Activated CD8-positive, alpha-beta memory T cell treated with anti-CD3 and anti-CD28 coated beads, Interleukin-2, amount 10 ng/mL, durations not matched to agents 7 days and 5 days (primary cell): Measurements from ENCODE around the gene CNOT6. TPM values are rescaled to one million over a fixed set of nuclear protein-coding genes. Genes with fewer than 3 reads are reported as not detected.
A peak's percentile ranks its signal among the peaks of the same experiment; 100 is the strongest.

Experiments
- ATAC-seq: fragments of 150-1000 bp; cut with Tn5 transposase; one replicate; pipeline ENCODE4 v1.10.0; 2021; ENCODE audit warnings: moderate library complexity
- CTCF ChIA-PET: fragments of 350-600 bp; sonication (Branson Sonifier 250); formaldehyde crosslinking; loops from one replicate; lab custom pipeline; 2021; ENCODE audit warnings: antibody characterized with exemption; lab: Charles Lee
- DNase-seq: peaks from one replicate; pipeline ENCODE4 v3.0.0-alpha.2; 2020
- H3K27ac Mint-ChIP-seq: one replicate; pipeline ENCODE4 v1.8.0; 2021; ENCODE audit warnings: mild to moderate bottlenecking, mixed read lengths
- H3K27me3 Mint-ChIP-seq: one replicate; pipeline ENCODE4 v1.8.0; 2021; ENCODE audit warnings: mixed read lengths
- H3K36me3 Mint-ChIP-seq: one replicate; pipeline ENCODE4 v1.8.0; 2021; ENCODE audit warnings: mild to moderate bottlenecking, mixed read lengths
- H3K4me1 Mint-ChIP-seq: one replicate; pipeline ENCODE4 v1.8.0; 2021; ENCODE audit warnings: mixed read lengths
- H3K4me3 Mint-ChIP-seq: one replicate; pipeline ENCODE4 v1.8.0; 2021; ENCODE audit warnings: mild to moderate bottlenecking, moderate library complexity, mixed read lengths
- H3K9me3 Mint-ChIP-seq: one replicate; pipeline ENCODE4 v1.8.0; 2022; ENCODE audit warnings: low read depth, mixed read lengths
- total RNA-seq, 2 experiments: library from RNA; stranded (reverse); gene quantifications; one replicate each; pipeline ENCODE4 v1.2.3, GENCODE V29; 2021

CNOT6 gene
- total RNA-seq, 2 experiments from 2014 or later, result 39.7 to 44.4 TPM

GRCh38 chr5:180580681-180581080 lies 86.5 kb downstream of the CNOT6 start:
- DNase-seq (no peak), ATAC-seq (no peak)
- Mint-ChIP-seq H3K27ac (no peak overlapping the region), H3K9me3 (no peaks in the 10 kb centered on the region), H3K4me1 (peaks cover 4% of the 10 kb centered on the region), H3K27me3 (peaks cover 2% of the 10 kb centered on the region), H3K4me3 (no peak overlapping the region), H3K36me3 (peaks cover 12% of the 10 kb centered on the region)
- CTCF ChIA-PET, result interaction anchor here (1.3 kb wide), 1 partner anchor 26 kb away, joined by 3 read pairs; no protein-coding TSS in a partner anchor

GRCh38 chr5:180583738-180584137 lies 89.6 kb downstream of the CNOT6 start:
- Mint-ChIP-seq H3K4me1 (no peaks in the 10 kb centered on the region), H3K36me3 (no peaks in the 10 kb centered on the region), H3K9me3 (no peaks in the 10 kb centered on the region), H3K27me3 (peaks cover 15% of the 10 kb centered on the region), H3K4me3 (no peak overlapping the region), H3K27ac (no peak overlapping the region)
- DNase-seq (no peak), ATAC-seq (no peak)
- CTCF ChIA-PET, result interaction anchor here (1.2 to 1.6 kb wide), 2 partner anchors 18 to 19 kb away, joined by 3 to 4 read pairs; no protein-coding TSS in a partner anchor

GRCh38 chr5:180586204-180586603 lies 92.0 kb downstream of the CNOT6 start:
- peaks cover 6% of the 10 kb centered on the region for H3K4me1 Mint-ChIP-seq
- ATAC-seq (no peak), DNase-seq (no peak)
- no peaks in the 10 kb centered on the region for H3K36me3 Mint-ChIP-seq
- peaks cover 28% of the 10 kb centered on the region for H3K27me3 Mint-ChIP-seq
- H3K27ac Mint-ChIP-seq, result no peak overlapping the region
- no peaks in the 10 kb centered on the region for H3K9me3 Mint-ChIP-seq
- CTCF ChIA-PET, result no interaction called here
- H3K4me3 Mint-ChIP-seq, result no peak overlapping the region

GRCh38 chr5:180586870-180587269 lies 92.7 kb downstream of the CNOT6 start:
- no peak for ATAC-seq
- Mint-ChIP-seq H3K27me3 (peaks cover 29% of the 10 kb centered on the region), H3K36me3 (no peaks in the 10 kb centered on the region), H3K9me3 (no peaks in the 10 kb centered on the region), H3K4me3 (no peak overlapping the region), H3K4me1 (peaks cover 6% of the 10 kb centered on the region), H3K27ac (no peak overlapping the region)
- no peak for DNase-seq
- CTCF ChIA-PET, result no interaction called here

GRCh38 chr5:180589771-180590542 lies 95.8 kb downstream of the CNOT6 start:
- ATAC-seq (no peak), DNase-seq (no peak)
- peaks cover 45% of the 10 kb centered on the region for H3K27me3 Mint-ChIP-seq
- no peak overlapping the region for H3K27ac Mint-ChIP-seq
- H3K4me1 Mint-ChIP-seq, result peaks cover 9% of the 10 kb centered on the region
- H3K9me3 Mint-ChIP-seq, result no peaks in the 10 kb centered on the region
- peaks cover 2% of the 10 kb centered on the region for H3K36me3 Mint-ChIP-seq
- H3K4me3 Mint-ChIP-seq, result no peak overlapping the region
- CTCF ChIA-PET, result no interaction called here

GRCh38 chr5:180590543-180591310 lies 96.5 kb downstream of the CNOT6 start:
- CTCF ChIA-PET, result no interaction called here
- H3K27me3 Mint-ChIP-seq, result peaks cover 45% of the 10 kb centered on the region
- peak; percentile 29 for DNase-seq
- H3K4me1 Mint-ChIP-seq, result peaks cover 9% of the 10 kb centered on the region
- peaks cover 2% of the 10 kb centered on the region for H3K36me3 Mint-ChIP-seq
- peak; percentile 37 for ATAC-seq
- H3K4me3 Mint-ChIP-seq, result no peak overlapping the region
- no peak overlapping the region for H3K27ac Mint-ChIP-seq
- H3K9me3 Mint-ChIP-seq, result no peaks in the 10 kb centered on the region

GRCh38 chr5:180591311-180591887 lies 97.2 kb downstream of the CNOT6 start, which contains the start of gene SCGB3A1:
Gene SCGB3A1, minus strand, starts transcription at chr5:180591499. Its CDS starts 37 bp downstream, at chr5:180591462.
- CTCF ChIA-PET, result no interaction called here

GRCh38 chr5:180592176-180592575 lies 98.0 kb downstream of the CNOT6 start:
- CTCF ChIA-PET, result no interaction called here
- H3K27ac Mint-ChIP-seq, result no peak overlapping the region
- H3K4me3 Mint-ChIP-seq, result no peak overlapping the region

More at GRCh38 chr5:180591311-180591887, 97.2 kb downstream of the CNOT6 start, which contains the start of gene SCGB3A1:
- DNase-seq (peak; percentile 22), ATAC-seq (no peak)
- Mint-ChIP-seq H3K4me3 (no peak within 1 kb of the TSS), H3K27ac (no peak within 1 kb of the TSS), H3K36me3 (peaks cover 2% of the 10 kb centered on the region), H3K27me3 (peaks cover 43% of the 10 kb centered on the region), H3K4me1 (peaks cover 9% of the 10 kb centered on the region), H3K9me3 (no peaks in the 10 kb centered on the region)

GRCh38 chr5:180593446-180594206 lies 99.4 kb downstream of the CNOT6 start:
- Mint-ChIP-seq H3K36me3 (peaks cover 2% of the 10 kb centered on the region), H3K27ac (no peak overlapping the region), H3K27me3 (peaks cover 32% of the 10 kb centered on the region), H3K4me1 (peaks cover 9% of the 10 kb centered on the region), H3K9me3 (no peaks in the 10 kb centered on the region), H3K4me3 (no peak overlapping the region)
- ATAC-seq (no peak), DNase-seq (peak; percentile 35)
- CTCF ChIA-PET, result no interaction called here

More at GRCh38 chr5:180592176-180592575, 98.0 kb downstream of the CNOT6 start:
- Mint-ChIP-seq H3K36me3 (peaks cover 2% of the 10 kb centered on the region), H3K9me3 (no peaks in the 10 kb centered on the region), H3K4me1 (peaks cover 9% of the 10 kb centered on the region), H3K27me3 (peaks cover 38% of the 10 kb centered on the region)
- DNase-seq (no peak), ATAC-seq (no peak)

- Mint-ChIP-seq H3K36me3 (peaks cover 2% of the 10 kb centered on the region), H3K27ac (no peak overlapping the region), H3K4me3 (no peak overlapping the region), H3K4me1 (peaks cover 9% of the 10 kb centered on the region), H3K9me3 (no peaks in the 10 kb centered on the region), H3K27me3 (peaks cover 24% of the 10 kb centered on the region)
- ATAC-seq, result no peak
- CTCF ChIA-PET, result no interaction called here
- peak; percentile 25 for DNase-seq
Observed at GRCh38 chr5:180594311-180595045, 100.3 kb downstream of the CNOT6 start.

- H3K36me3 Mint-ChIP-seq, result peaks cover 2% of the 10 kb centered on the region
- ATAC-seq (no peak), DNase-seq (no peak)
- no peak overlapping the region for H3K27ac Mint-ChIP-seq
- no peak overlapping the region for H3K4me3 Mint-ChIP-seq
- no peaks in the 10 kb centered on the region for H3K9me3 Mint-ChIP-seq
- H3K27me3 Mint-ChIP-seq, result peaks cover 19% of the 10 kb centered on the region
- CTCF ChIA-PET, result no interaction called here
- H3K4me1 Mint-ChIP-seq, result peaks cover 4% of the 10 kb centered on the region
Observed at GRCh38 chr5:180595046-180595379, 100.8 kb downstream of the CNOT6 start.

- no peak overlapping the region for H3K27ac Mint-ChIP-seq
- DNase-seq (peak; percentile 7), ATAC-seq (no peak)
- peaks cover 4% of the 10 kb centered on the region for H3K4me1 Mint-ChIP-seq
- peaks cover 18% of the 10 kb centered on the region for H3K27me3 Mint-ChIP-seq
- CTCF ChIA-PET, result no interaction called here
- no peak overlapping the region for H3K4me3 Mint-ChIP-seq
- peaks cover 2% of the 10 kb centered on the region for H3K36me3 Mint-ChIP-seq
- H3K9me3 Mint-ChIP-seq, result no peaks in the 10 kb centered on the region
Observed at GRCh38 chr5:180595381-180596114, 101.4 kb downstream of the CNOT6 start.
